ENCODE data around the gene NYNRIN.

Gene NYNRIN

GRCh38 chr14:24435998-24436354 lies 37.2 kb downstream of the NYNRIN start:
- H3K27ac Mint-ChIP-seq, result no peak overlapping the region
- H3K27me3 Mint-ChIP-seq (ENCODE audit: low read depth), result no peaks in the 10 kb centered on the region
- peaks cover 59% of the 10 kb centered on the region for H3K36me3 Mint-ChIP-seq (ENCODE audit: low read depth)
- H3K4me1 Mint-ChIP-seq (ENCODE audit: low read depth), result peaks cover 62% of the 10 kb centered on the region
- no peak overlapping the region for H3K4me3 Mint-ChIP-seq
- H3K9me3 Mint-ChIP-seq, result no peaks in the 10 kb centered on the region

- H3K9me3 Mint-ChIP-seq, result no peaks in the 10 kb centered on the region
- peak overlapping the region; percentile 37 for H3K4me3 Mint-ChIP-seq
- H3K27me3 Mint-ChIP-seq (ENCODE audit: low read depth), result no peaks in the 10 kb centered on the region
- peaks cover 59% of the 10 kb centered on the region for H3K36me3 Mint-ChIP-seq (ENCODE audit: low read depth)
- peak overlapping the region; percentile 71 for H3K27ac Mint-ChIP-seq
- peaks cover 62% of the 10 kb centered on the region for H3K4me1 Mint-ChIP-seq (ENCODE audit: low read depth)
Measured at GRCh38 chr14:24436355-24437019, 37.7 kb downstream of the NYNRIN start.

- H3K4me3 Mint-ChIP-seq, result peak overlapping the region; percentile 37
- no peaks in the 10 kb centered on the region for H3K9me3 Mint-ChIP-seq
- H3K36me3 Mint-ChIP-seq (ENCODE audit: low read depth), result peaks cover 56% of the 10 kb centered on the region
- H3K4me1 Mint-ChIP-seq (ENCODE audit: low read depth), result peaks cover 63% of the 10 kb centered on the region
- peak overlapping the region; percentile 71 for H3K27ac Mint-ChIP-seq
- H3K27me3 Mint-ChIP-seq (ENCODE audit: low read depth), result no peaks in the 10 kb centered on the region
Measured at GRCh38 chr14:24437020-24437735, 38.4 kb downstream of the NYNRIN start.

GRCh38 chr14:24437736-24438067 lies 38.9 kb downstream of the NYNRIN start:
- H3K4me3 Mint-ChIP-seq, result no peak overlapping the region
- peaks cover 63% of the 10 kb centered on the region for H3K4me1 Mint-ChIP-seq (ENCODE audit: low read depth)
- H3K36me3 Mint-ChIP-seq (ENCODE audit: low read depth), result peaks cover 57% of the 10 kb centered on the region

GRCh38 chr14:24438223-24439097 lies 39.7 kb downstream of the NYNRIN start:
- Mint-ChIP-seq H3K27me3 (ENCODE audit: low read depth) (no peaks in the 10 kb centered on the region), H3K4me1 (ENCODE audit: low read depth) (peaks cover 59% of the 10 kb centered on the region), H3K27ac (peak overlapping the region; percentile 27), H3K9me3 (no peaks in the 10 kb centered on the region), H3K36me3 (ENCODE audit: low read depth) (peaks cover 52% of the 10 kb centered on the region), H3K4me3 (no peak overlapping the region)

More at GRCh38 chr14:24437736-24438067, 38.9 kb downstream of the NYNRIN start:
- Mint-ChIP-seq H3K27ac (peak overlapping the region; percentile 60), H3K9me3 (no peaks in the 10 kb centered on the region), H3K27me3 (ENCODE audit: low read depth) (no peaks in the 10 kb centered on the region)

GRCh38 chr14:24439257-24439656 lies 40.5 kb downstream of the NYNRIN start:
- Mint-ChIP-seq H3K27ac (peak overlapping the region; percentile 27), H3K4me1 (ENCODE audit: low read depth) (peaks cover 55% of the 10 kb centered on the region), H3K36me3 (ENCODE audit: low read depth) (peaks cover 46% of the 10 kb centered on the region), H3K9me3 (no peaks in the 10 kb centered on the region), H3K27me3 (ENCODE audit: low read depth) (no peaks in the 10 kb centered on the region), H3K4me3 (no peak overlapping the region)

GRCh38 chr14:24439830-24440605 lies 41.2 kb downstream of the NYNRIN start:
- Mint-ChIP-seq H3K36me3 (ENCODE audit: low read depth) (peaks cover 40% of the 10 kb centered on the region), H3K4me3 (no peak overlapping the region), H3K9me3 (no peaks in the 10 kb centered on the region), H3K27me3 (ENCODE audit: low read depth) (no peaks in the 10 kb centered on the region), H3K27ac (no peak overlapping the region), H3K4me1 (ENCODE audit: low read depth) (peaks cover 52% of the 10 kb centered on the region)

- H3K36me3 Mint-ChIP-seq (ENCODE audit: low read depth), result peaks cover 32% of the 10 kb centered on the region
- no peaks in the 10 kb centered on the region for H3K9me3 Mint-ChIP-seq
- H3K27ac Mint-ChIP-seq, result peak overlapping the region; percentile 49
- no peak overlapping the region for H3K4me3 Mint-ChIP-seq
- no peaks in the 10 kb centered on the region for H3K27me3 Mint-ChIP-seq (ENCODE audit: low read depth)
- H3K4me1 Mint-ChIP-seq (ENCODE audit: low read depth), result peaks cover 45% of the 10 kb centered on the region
Measured at GRCh38 chr14:24440606-24441399, 42.0 kb downstream of the NYNRIN start.

- Mint-ChIP-seq H3K4me3 (peak overlapping the region; percentile 92), H3K9me3 (no peaks in the 10 kb centered on the region), H3K36me3 (ENCODE audit: low read depth) (peaks cover 30% of the 10 kb centered on the region), H3K27me3 (ENCODE audit: low read depth) (no peaks in the 10 kb centered on the region), H3K4me1 (ENCODE audit: low read depth) (peaks cover 40% of the 10 kb centered on the region), H3K27ac (peak overlapping the region; percentile 96)
Measured at GRCh38 chr14:24441485-24441884, 42.7 kb downstream of the NYNRIN start.

- Mint-ChIP-seq H3K27me3 (ENCODE audit: low read depth) (no peaks in the 10 kb centered on the region), H3K27ac (peak overlapping the region; percentile 96), H3K36me3 (ENCODE audit: low read depth) (peaks cover 26% of the 10 kb centered on the region)
Measured at GRCh38 chr14:24441904-24442239, 43.1 kb downstream of the NYNRIN start.

GRCh38 chr14:24442240-24443052 lies 43.6 kb downstream of the NYNRIN start, which contains the start of gene SDR39U1:
SDR39U1 (minus strand) TSS chr14:24442776; CDS start chr14:24442769, 7 bp downstream.
- H3K27ac Mint-ChIP-seq, result peak within 1 kb of the TSS; percentile 96
- no peaks in the 10 kb centered on the region for H3K27me3 Mint-ChIP-seq (ENCODE audit: low read depth)
- peak within 1 kb of the TSS; percentile 92 for H3K4me3 Mint-ChIP-seq
- peaks cover 32% of the 10 kb centered on the region for H3K4me1 Mint-ChIP-seq (ENCODE audit: low read depth)
- no peaks in the 10 kb centered on the region for H3K9me3 Mint-ChIP-seq
- peaks cover 25% of the 10 kb centered on the region for H3K36me3 Mint-ChIP-seq (ENCODE audit: low read depth)

More at GRCh38 chr14:24441904-24442239, 43.1 kb downstream of the NYNRIN start:
- Mint-ChIP-seq H3K4me1 (ENCODE audit: low read depth) (peaks cover 36% of the 10 kb centered on the region), H3K9me3 (no peaks in the 10 kb centered on the region), H3K4me3 (peak overlapping the region; percentile 92)

- H3K27ac Mint-ChIP-seq, result peak overlapping the region; percentile 96
- no peaks in the 10 kb centered on the region for H3K9me3 Mint-ChIP-seq
- peak overlapping the region; percentile 92 for H3K4me3 Mint-ChIP-seq
- peaks cover 22% of the 10 kb centered on the region for H3K36me3 Mint-ChIP-seq (ENCODE audit: low read depth)
- no peaks in the 10 kb centered on the region for H3K27me3 Mint-ChIP-seq (ENCODE audit: low read depth)
- peaks cover 26% of the 10 kb centered on the region for H3K4me1 Mint-ChIP-seq (ENCODE audit: low read depth)
Measured at GRCh38 chr14:24443053-24443665, 44.4 kb downstream of the NYNRIN start.
